Thyroid gland (tissue), 4 donors: ENCODE measurements around the gene SLC35A1.

Experiments
- POLR2A ChIP-seq, 2 donors: fragments of 450-650 bp; IDR thresholded peaks; one replicate each; pipeline ENCODE4 v1.6.1; 2017; ENCODE audit warnings: antibody characterized with exemption in 2 of 2, mild to moderate bottlenecking in 2 of 2, moderate library complexity in 1 of 2
- TF ChIP-seq, protein P1 (sequence below), 6 experiments: fragments of 200-600 bp in 3 of 6; fragments of 450-650 bp in 3 of 6; sonication (generic) in 3 of 6; IDR thresholded peaks; one replicate each; pipeline ENCODE4 v1.5.1; 2016 to 2019; ENCODE audit warnings: antibody characterized with exemption in 6 of 6, mild to moderate bottlenecking in 2 of 6, inconsistent platforms in 1 of 6, moderate library complexity in 1 of 6

DNA sequence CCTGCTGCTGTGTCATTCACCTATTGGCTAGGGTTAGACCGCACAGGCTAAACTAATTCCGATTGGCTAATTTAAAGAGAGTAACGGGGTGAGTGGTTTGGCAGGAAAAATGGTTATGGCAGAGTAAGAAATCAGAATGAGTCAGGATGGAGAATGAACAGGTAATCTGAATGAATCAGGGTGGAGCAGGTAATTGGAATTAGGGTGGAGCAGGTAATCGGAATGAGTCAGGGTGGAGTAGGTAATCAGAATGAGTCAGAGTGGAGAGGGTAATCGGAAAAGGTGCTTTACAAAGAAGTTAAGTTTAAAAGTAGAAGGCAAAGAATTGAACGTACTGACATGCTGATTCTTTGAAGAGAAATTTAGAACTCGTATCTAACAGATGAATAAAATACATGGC is 11.7 kb downstream of the SLC35A1 start:
- TF ChIP-seq, protein P1, sequence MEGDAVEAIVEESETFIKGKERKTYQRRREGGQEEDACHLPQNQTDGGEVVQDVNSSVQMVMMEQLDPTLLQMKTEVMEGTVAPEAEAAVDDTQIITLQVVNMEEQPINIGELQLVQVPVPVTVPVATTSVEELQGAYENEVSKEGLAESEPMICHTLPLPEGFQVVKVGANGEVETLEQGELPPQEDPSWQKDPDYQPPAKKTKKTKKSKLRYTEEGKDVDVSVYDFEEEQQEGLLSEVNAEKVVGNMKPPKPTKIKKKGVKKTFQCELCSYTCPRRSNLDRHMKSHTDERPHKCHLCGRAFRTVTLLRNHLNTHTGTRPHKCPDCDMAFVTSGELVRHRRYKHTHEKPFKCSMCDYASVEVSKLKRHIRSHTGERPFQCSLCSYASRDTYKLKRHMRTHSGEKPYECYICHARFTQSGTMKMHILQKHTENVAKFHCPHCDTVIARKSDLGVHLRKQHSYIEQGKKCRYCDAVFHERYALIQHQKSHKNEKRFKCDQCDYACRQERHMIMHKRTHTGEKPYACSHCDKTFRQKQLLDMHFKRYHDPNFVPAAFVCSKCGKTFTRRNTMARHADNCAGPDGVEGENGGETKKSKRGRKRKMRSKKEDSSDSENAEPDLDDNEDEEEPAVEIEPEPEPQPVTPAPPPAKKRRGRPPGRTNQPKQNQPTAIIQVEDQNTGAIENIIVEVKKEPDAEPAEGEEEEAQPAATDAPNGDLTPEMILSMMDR (IDR thresholded peaks at IDR 0.05): no peak
- TF ChIP-seq POLR2A (IDR thresholded peaks at IDR 0.05): no peak
